K562 (cell line): Measurements from ENCODE around the gene PGPEP1. TPM values are rescaled to one million over a fixed set of nuclear protein-coding genes. Genes with fewer than 3 reads are reported as not detected.

ENCODE experiments used
- ADNP ChIP-seq: fragments of 200-800 bp; sonication (Bioruptor generic); IDR thresholded peaks from 2 replicates; pipeline ENCODE4 v1.6.1; 2016; ENCODE audit warnings: missing genetic modification characterization, missing compliant biosample characterization
- ARID1B ChIP-seq: fragments of 450-650 bp; IDR thresholded peaks from 2 replicates; pipeline ENCODE4 v1.6.1; 2016; ENCODE audit warnings: antibody characterized with exemption, mild to moderate bottlenecking, inconsistent platforms
- BACH1 ChIP-seq: fragments of 200-800 bp; sonication (Bioruptor generic); IDR thresholded peaks from 2 replicates; pipeline ENCODE4 v1.6.1; 2016; ENCODE audit warnings: missing genetic modification characterization, missing compliant biosample characterization
- BMI1 ChIP-seq: fragments of 150-350 bp; IDR thresholded peaks from 2 replicates; pipeline ENCODE4 v1.6.1; 2014; ENCODE audit warnings: low read length
- CSDE1 ChIP-seq, 2 experiments: fragments of 450-650 bp; IDR thresholded peaks; 2 replicates each; pipeline ENCODE4 v1.6.1; 2016; ENCODE audit warnings: mild to moderate bottlenecking in 1 of 2
- MGA ChIP-seq: fragments of 450-650 bp; IDR thresholded peaks from 2 replicates; pipeline ENCODE4 v1.6.1; 2016; ENCODE audit warnings: mild to moderate bottlenecking, moderate library complexity
- MLX ChIP-seq, 2 experiments: fragments of 450-650 bp in 1 of 2; sonication (generic) in 1 of 2; formaldehyde crosslinking; conservative IDR thresholded peaks; 2 replicates each; pipeline versions ENCODE4 v1.4.0 to v1.8.1; 2020 to 2022; ENCODE audit warnings: mild to moderate bottlenecking in 1 of 2, missing genetic modification reagents in 1 of 2
- NONO ChIP-seq, 2 experiments: fragments of 200-400 bp in 1 of 2; fragments of 450-650 bp in 1 of 2; formaldehyde crosslinking in 1 of 2; IDR thresholded peaks; 2 replicates each; pipeline ENCODE4 v1.6.1; 2017; ENCODE audit warnings: low read depth in 2 of 2, mild to moderate bottlenecking in 2 of 2, moderate library complexity in 2 of 2, low read length in 1 of 2
- PCBP1 ChIP-seq: fragments of 200-400 bp; formaldehyde crosslinking; IDR thresholded peaks from 2 replicates; pipeline ENCODE4 v1.6.1; 2018; ENCODE audit warnings: mild to moderate bottlenecking, low read depth, low read length; ENCODE audit not compliant: poor library complexity, severe bottlenecking
- RCOR1 ChIP-seq, 2 experiments: IDR thresholded peaks; 2 replicates each; pipeline ENCODE4 v1.6.1; 2012; ENCODE audit warnings: low read depth in 2 of 2, low read length in 2 of 2, borderline replicate concordance in 1 of 2, improper control_type of control experiment in 1 of 2
- ZBTB33 ChIP-seq: sonication (generic); formaldehyde crosslinking; IDR thresholded peaks from 2 replicates; pipeline ENCODE4 v1.8.1; 2023; ENCODE audit warnings: mild to moderate bottlenecking, missing genetic modification reagents
- ZNF197 ChIP-seq: fragments of 200-800 bp; sonication (Bioruptor generic); IDR thresholded peaks from 2 replicates; pipeline ENCODE4 v1.6.1; 2016; ENCODE audit warnings: low read depth, missing genetic modification characterization, missing compliant biosample characterization
- ZNF431 ChIP-seq: sonication (generic); formaldehyde crosslinking; IDR thresholded peaks from 2 replicates; pipeline ENCODE4 v1.8.0; 2022; ENCODE audit warnings: mild to moderate bottlenecking, missing genetic modification reagents
- ZNF717 ChIP-seq: fragments of 250-450 bp; sonication (Bioruptor Pico); IDR thresholded peaks from 2 replicates; pipeline ENCODE4 v1.5.0; 2021
- polyA plus RNA-seq, 8 experiments: library from polyadenylated mRNA; depleted of rRNA in 4 of 8; stranded (reverse) in 5 of 8; unstranded in 3 of 8; fragments of >200 nt; fragmentation: Nextera tagmentation in 2 of 8; fragmentation: Illumina TruSeq in 1 of 8; extraction: Ambion mirVana in 2 of 8; extraction: Trizol in 1 of 8; gene quantifications; 2 replicates each; pipeline versions ENCODE4 v1.2.1 to v1.2.3, GENCODE V29; 2011 to 2014; ENCODE audit warnings: inconsistent platforms in 1 of 8, missing spikeins in 1 of 8
- total RNA-seq, 7 experiments: library from RNA; depleted of rRNA in 6 of 7; stranded (reverse); fragments of >200 nt in 6 of 7; fragmentation: Illumina TruSeq in 2 of 7; extraction: Trizol in 2 of 7; gene quantifications; 2 replicates each; pipeline versions ENCODE4 v1.2.1 to v1.2.3, GENCODE V29; 2011 to 2021; ENCODE audit warnings: low replicate concordance in 1 of 7

The PGPEP1 gene
- total and polyA plus RNA-seq, 9 of the 15 experiments (the other 6 are each of a cell fraction or from before 2014, with no cell fraction given), result 10.0 to 69.6 (median 33.5) TPM

- TF ChIP-seq MGA (no peak), ZBTB33 (CRISPR knock-in tag) (peak; percentile 8; the same call in 1 of the 2 replicates), ZNF717 (no peak), RCOR1 (IDR thresholded peaks at IDR 0.05; ENCODE audit: borderline replicate concordance in 1 of 2, low read depth in 2 of 2, low read length in 2 of 2) (peak in 1 of 2 experiments; percentile 58; a peak in 1 of 4 replicates), NONO (IDR thresholded peaks at IDR 0.05; ENCODE audit: low read depth in 2 of 2, low read length in 1 of 2) (no peak), ZNF431 (CRISPR knock-in tag) (peak; percentile 65; the same call in 1 of the 2 replicates), ZNF197 (CRISPR knock-in tag) (no peak), BMI1 (peak; percentile 88), CSDE1 (IDR thresholded peaks at IDR 0.05) (peak in 1 of 2 experiments; percentile 76; a peak in 1 of 4 replicates), ARID1B (no peak), BACH1 (no peak), MLX (CRISPR knock-in tag; conservative IDR thresholded peaks at IDR 0.05) (no peak), ADNP (no peak), PCBP1 (peak; percentile 75)
These were observed 76.4 kb downstream of the PGPEP1 start (continued) for GRCh38 chr19:18416778-18417249.
